ENCODE measurements around the gene PACSIN1. TPM values are rescaled to one million over a fixed set of nuclear protein-coding genes. Genes with fewer than 3 reads are reported as not detected.

PACSIN1 gene
- total RNA-seq, 1 donor from 2014 or later = 0.11 TPM

DNA sequence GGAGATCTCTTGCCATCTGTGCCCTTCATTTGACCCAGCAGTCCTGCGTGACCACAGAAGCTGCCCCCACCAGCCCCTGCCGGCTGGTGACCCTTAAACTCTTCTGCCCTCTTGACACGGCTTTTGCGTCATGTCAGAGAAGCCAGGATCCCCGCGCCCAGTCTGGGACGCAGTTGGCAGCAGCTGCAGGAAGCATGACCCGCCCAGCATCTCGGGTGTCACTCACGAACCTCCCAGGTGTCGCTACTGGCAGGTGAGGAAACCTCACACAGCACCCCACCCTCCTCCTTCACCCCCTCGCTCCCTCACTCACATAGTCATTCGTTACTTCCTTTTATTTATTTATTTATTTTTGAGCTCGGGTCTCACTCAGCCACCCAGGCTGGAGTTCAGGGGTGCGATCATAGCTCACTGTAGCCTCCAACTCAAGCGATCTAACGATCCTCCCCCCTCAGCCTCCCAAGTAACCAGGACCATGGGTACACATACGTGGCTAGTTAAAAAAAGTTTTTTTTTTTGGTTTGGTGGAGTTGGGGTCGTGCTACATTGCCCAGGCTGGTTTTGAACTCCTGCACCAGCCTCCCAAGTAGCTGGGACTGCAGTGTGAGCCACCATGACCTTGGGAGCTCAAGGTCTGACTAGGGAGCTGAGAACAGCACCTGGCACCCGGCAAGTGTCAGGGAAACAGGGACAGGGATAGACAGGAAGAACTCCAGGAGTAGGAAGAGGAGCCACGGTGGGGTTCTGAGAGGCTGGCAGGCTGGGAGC, 104.4 kb downstream of the PACSIN1 start:
- TF ChIP-seq, protein P1, sequence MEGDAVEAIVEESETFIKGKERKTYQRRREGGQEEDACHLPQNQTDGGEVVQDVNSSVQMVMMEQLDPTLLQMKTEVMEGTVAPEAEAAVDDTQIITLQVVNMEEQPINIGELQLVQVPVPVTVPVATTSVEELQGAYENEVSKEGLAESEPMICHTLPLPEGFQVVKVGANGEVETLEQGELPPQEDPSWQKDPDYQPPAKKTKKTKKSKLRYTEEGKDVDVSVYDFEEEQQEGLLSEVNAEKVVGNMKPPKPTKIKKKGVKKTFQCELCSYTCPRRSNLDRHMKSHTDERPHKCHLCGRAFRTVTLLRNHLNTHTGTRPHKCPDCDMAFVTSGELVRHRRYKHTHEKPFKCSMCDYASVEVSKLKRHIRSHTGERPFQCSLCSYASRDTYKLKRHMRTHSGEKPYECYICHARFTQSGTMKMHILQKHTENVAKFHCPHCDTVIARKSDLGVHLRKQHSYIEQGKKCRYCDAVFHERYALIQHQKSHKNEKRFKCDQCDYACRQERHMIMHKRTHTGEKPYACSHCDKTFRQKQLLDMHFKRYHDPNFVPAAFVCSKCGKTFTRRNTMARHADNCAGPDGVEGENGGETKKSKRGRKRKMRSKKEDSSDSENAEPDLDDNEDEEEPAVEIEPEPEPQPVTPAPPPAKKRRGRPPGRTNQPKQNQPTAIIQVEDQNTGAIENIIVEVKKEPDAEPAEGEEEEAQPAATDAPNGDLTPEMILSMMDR (IDR thresholded peaks at IDR 0.05) = no peak
- no peaks in the 10 kb centered on the region for H3K36me3 Mint-ChIP-seq (ENCODE audit: low read depth)
- H3K9me3 Mint-ChIP-seq = no peaks in the 10 kb centered on the region
- ATAC-seq (ENCODE audit: low read depth) (no peak), DNase-seq (no peak)
- intact Hi-C loops (cut with micrococcal nuclease) = no loop called here
- H3K27me3 Mint-ChIP-seq = no peaks in the 10 kb centered on the region
- POLR2A ChIA-PET = interaction anchor here (0.7 kb wide), 1 partner anchor 206 kb away, joined by 3 read pairs; no protein-coding TSS in a partner anchor
- no peak overlapping the region for H3K27ac Mint-ChIP-seq
- H3K4me1 Mint-ChIP-seq = no peaks in the 10 kb centered on the region
- H3K4me3 Mint-ChIP-seq = no peak overlapping the region
- CTCF ChIA-PET = no interaction called here

DNA sequence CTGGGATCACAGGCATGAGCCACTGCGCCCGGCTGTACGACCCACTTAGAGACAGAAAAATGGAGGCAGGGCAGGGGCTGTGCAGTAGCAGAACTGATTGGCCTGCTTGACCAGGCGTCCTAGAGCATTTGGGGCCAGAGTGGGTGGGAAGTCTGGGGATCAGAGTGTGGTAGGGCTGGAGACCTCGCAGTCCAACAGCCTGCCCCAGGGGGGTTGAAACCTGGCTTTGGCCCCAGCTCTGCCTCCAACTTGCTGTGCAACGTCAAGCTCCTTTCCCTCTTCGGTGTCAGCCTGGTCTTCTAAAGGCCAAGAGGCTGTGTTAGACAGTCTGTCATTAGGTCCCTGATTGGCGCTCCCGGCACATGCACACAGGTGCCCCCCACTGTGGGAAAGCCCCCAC, 105.5 kb downstream of the PACSIN1 start:
- no peak for DNase-seq
- POLR2A ChIA-PET = no interaction called here
- no peaks in the 10 kb centered on the region for H3K27me3 Mint-ChIP-seq
- no peak overlapping the region for H3K4me3 Mint-ChIP-seq
- H3K9me3 Mint-ChIP-seq = no peaks in the 10 kb centered on the region
- no peak for ATAC-seq (ENCODE audit: low read depth)
- intact Hi-C loops (cut with micrococcal nuclease) = no loop called here
- H3K4me1 Mint-ChIP-seq = no peaks in the 10 kb centered on the region
- no peaks in the 10 kb centered on the region for H3K36me3 Mint-ChIP-seq (ENCODE audit: low read depth)
- CTCF ChIA-PET = no interaction called here
- H3K27ac Mint-ChIP-seq = no peak overlapping the region
- TF ChIP-seq, protein P1 (IDR thresholded peaks at IDR 0.05) = no peak

DNA sequence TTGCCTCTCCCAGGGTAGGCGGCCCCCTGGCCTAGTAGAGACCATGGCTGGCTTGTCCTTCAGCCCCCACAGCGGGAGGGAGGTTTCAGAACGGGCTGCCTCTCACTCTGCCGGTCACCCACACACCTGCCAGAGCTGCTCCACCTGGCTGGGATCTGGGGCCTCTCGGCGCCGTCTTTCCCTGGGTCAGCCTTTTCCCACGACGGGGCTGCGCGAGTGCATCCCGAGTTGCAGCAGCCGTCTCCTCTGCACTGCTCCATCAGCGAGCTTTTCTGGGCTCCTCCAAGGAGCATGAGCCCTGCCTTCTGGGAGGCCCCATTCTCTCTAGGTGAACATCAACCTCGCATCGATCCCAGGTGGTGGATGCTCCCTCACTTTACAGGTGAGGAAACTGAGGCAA, 106.1 kb downstream of the PACSIN1 start:
- Mint-ChIP-seq H3K27ac (no peak overlapping the region), H3K4me3 (no peak overlapping the region)
- CTCF ChIA-PET = no interaction called here

DNA sequence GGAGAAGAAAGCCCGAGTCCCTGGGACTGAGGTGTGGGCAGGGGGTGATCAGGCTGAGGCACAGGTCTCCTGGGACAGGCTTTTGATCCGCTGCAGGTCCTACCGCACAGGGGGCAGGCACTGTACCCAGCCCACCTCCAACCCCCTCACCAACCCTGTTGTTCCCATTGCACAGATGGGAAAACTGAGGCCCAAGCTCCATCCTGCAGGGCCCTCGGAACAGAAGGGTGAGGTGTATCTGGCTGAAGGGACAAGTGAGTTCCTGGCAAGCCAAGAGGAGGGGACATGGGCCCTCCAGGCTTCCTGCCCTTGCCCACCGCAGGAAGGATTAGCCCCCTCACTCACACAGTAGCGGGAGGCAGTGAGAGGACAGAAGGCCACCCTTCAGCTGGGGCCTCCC, 106.7 kb downstream of the PACSIN1 start:
- POLR2A ChIA-PET = interaction anchor here (0.6 kb wide), 1 partner anchor 145 kb away, joined by 5 read pairs; no protein-coding TSS in a partner anchor
- H3K27me3 Mint-ChIP-seq = no peaks in the 10 kb centered on the region
- ATAC-seq (ENCODE audit: low read depth) = no peak

More for the DNA sequence above, 106.1 kb downstream of the PACSIN1 start:
- DNase-seq = no peak
- intact Hi-C loops (cut with micrococcal nuclease) = no loop called here
- ATAC-seq (ENCODE audit: low read depth) = no peak
- TF ChIP-seq, protein P1 (IDR thresholded peaks at IDR 0.05) = no peak
- POLR2A ChIA-PET = no interaction called here
- Mint-ChIP-seq H3K36me3 (ENCODE audit: low read depth) (no peaks in the 10 kb centered on the region), H3K4me1 (no peaks in the 10 kb centered on the region), H3K27me3 (no peaks in the 10 kb centered on the region), H3K9me3 (no peaks in the 10 kb centered on the region)

GRCh38 chr6:34573567-34574183, 107.8 kb downstream of the PACSIN1 start:
- ChIA-PET CTCF (no interaction called here), POLR2A (interaction anchor here (0.6 kb wide), 1 partner anchor 146 kb away, joined by 5 read pairs; no protein-coding TSS in a partner anchor)
- no peaks in the 10 kb centered on the region for H3K4me1 Mint-ChIP-seq
- TF ChIP-seq, protein P1 (IDR thresholded peaks at IDR 0.05) = no peak
- intact Hi-C loops (cut with micrococcal nuclease) = no loop called here
- H3K27me3 Mint-ChIP-seq = no peaks in the 10 kb centered on the region
- ATAC-seq (ENCODE audit: low read depth) = no peak
- H3K4me3 Mint-ChIP-seq = no peak overlapping the region
- no peaks in the 10 kb centered on the region for H3K36me3 Mint-ChIP-seq (ENCODE audit: low read depth)
- H3K27ac Mint-ChIP-seq = no peak overlapping the region
- DNase-seq = no peak
- H3K9me3 Mint-ChIP-seq = no peaks in the 10 kb centered on the region

More for the DNA sequence above, 106.7 kb downstream of the PACSIN1 start:
- CTCF ChIA-PET = no interaction called here
- Mint-ChIP-seq H3K4me1 (no peaks in the 10 kb centered on the region), H3K9me3 (no peaks in the 10 kb centered on the region), H3K27ac (no peak overlapping the region), H3K36me3 (ENCODE audit: low read depth) (no peaks in the 10 kb centered on the region), H3K4me3 (no peak overlapping the region)
- no peak for DNase-seq
- TF ChIP-seq, protein P1 (IDR thresholded peaks at IDR 0.05) = no peak
- intact Hi-C loops (cut with micrococcal nuclease) = no loop called here
